HepG2 (cell line): ENCODE results near the gene FAM228B. TPM values are rescaled to one million over a fixed set of nuclear protein-coding genes. Genes with fewer than 3 reads are reported as not detected.

ENCODE experiments used
- ATAC-seq: fragments of 200-7000 bp; cut with Tn5 transposase; 3 replicates; pipeline ENCODE4 v1.9.1; 2020; ENCODE audit warnings: mild to moderate bottlenecking, moderate library complexity
- BruUV-seq: library from RNA; stranded (reverse); fragments of 400-500 nt; replicated peaks from 2 replicates; lab custom pipeline; 2021; lab: Mats Ljungman, UMichigan
- CTCF ChIA-PET: fragments of 300-600 bp; formaldehyde crosslinking; extraction: SDS; loops from one replicate; lab custom pipeline; 2021; ENCODE audit warnings: low total read pairs, inconsistent platforms, low intra/inter-chr PET ratio; lab: Yijun Ruan, JAX
- POLR2A ChIA-PET: fragments of 350-600 bp; sonication (Branson Sonifier 250); formaldehyde crosslinking; loops from one replicate; lab custom pipeline; 2020; ENCODE audit warnings: antibody characterized with exemption, inconsistent platforms; lab: Yijun Ruan, JAX
- DNase-seq: peaks from one replicate; pipeline ENCODE4 v3.0.0-alpha.2; 2015; ENCODE audit warnings: low spot score
- FAIRE-seq: peaks from 3 replicates; lab custom pipeline; 2011; peaks lifted over from hg19 to GRCh38; lab: Jason Lieb, UNC
- H2AFZ ChIP-seq: one replicate; pipeline ENCODE4 v1.6.1; 2011; ENCODE audit warnings: low read length, inconsistent platforms
- H3K27ac ChIP-seq: fragments of 300-600 bp; 3 replicates; pipeline ENCODE4 v1.8.0; 2011; ENCODE audit warnings: mixed run types, mild to moderate bottlenecking, mixed read lengths, low read length, inconsistent platforms; ENCODE audit not compliant: insufficient read depth; ENCODE audit errors: extremely low read length
- H3K27me3 ChIP-seq, 2 experiments: fragments of 200-600 bp in 1 of 2; 2 replicates in 1 of 2; 3 replicates in 1 of 2; pipeline versions ENCODE4 v1.6.0 to v1.8.0; 2011; ENCODE audit warnings: low read length in 2 of 2, mild to moderate bottlenecking in 2 of 2, moderate library complexity in 2 of 2, inconsistent platforms in 1 of 2; ENCODE audit not compliant: insufficient read depth in 2 of 2, control insufficient read depth in 1 of 2
- H3K36me3 ChIP-seq, 2 experiments: fragments of 200-600 bp in 1 of 2; replicated peaks in 1 of 2; 2 replicates in 1 of 2; 3 replicates in 1 of 2; pipeline versions ENCODE4 v1.5.1 to v1.8.0; 2011; ENCODE audit warnings: low read length in 2 of 2, inconsistent platforms in 1 of 2; ENCODE audit not compliant: insufficient read depth in 2 of 2, control insufficient read depth in 1 of 2
- H3K4me1 ChIP-seq: 2 replicates; pipeline ENCODE4 v1.5.1; 2012; ENCODE audit warnings: low read length, inconsistent platforms; ENCODE audit not compliant: insufficient read depth
- H3K4me2 ChIP-seq: 2 replicates; pipeline ENCODE4 v1.6.0; 2011; ENCODE audit warnings: low read depth, low read length, inconsistent platforms
- H3K4me3 ChIP-seq, 3 experiments: fragments of 200-600 bp in 1 of 3; sonication (generic), shearing (Covaris generic) in 1 of 3; replicated peaks in 1 of 3; 2 replicates each; pipeline ENCODE4 v1.5.1; 2011 to 2016; ENCODE audit warnings: low read length in 3 of 3, inconsistent platforms in 2 of 3, low read depth in 2 of 3, mild to moderate bottlenecking in 2 of 3, control low read depth in 1 of 3, mixed read lengths in 1 of 3; ENCODE audit not compliant: insufficient read depth in 1 of 3
- H3K79me2 ChIP-seq: one replicate; pipeline ENCODE4 v1.6.1; 2011; ENCODE audit warnings: low read length, inconsistent platforms; ENCODE audit not compliant: insufficient read depth
- H3K9ac ChIP-seq: 2 replicates; pipeline ENCODE4 v1.6.0; 2011; ENCODE audit warnings: mild to moderate bottlenecking, low read depth, low read length, inconsistent platforms; ENCODE audit not compliant: insufficient read depth
- H3K9me3 ChIP-seq: 2 replicates; pipeline ENCODE4 v1.5.1; 2012; ENCODE audit warnings: mild to moderate bottlenecking, low read length
- H4K20me1 ChIP-seq: 2 replicates; pipeline ENCODE4 v1.6.0; 2011; ENCODE audit warnings: inconsistent platforms, mild to moderate bottlenecking, low read length, moderate library complexity; ENCODE audit not compliant: insufficient read depth
- HDAC1 ChIP-seq: sonication (generic); formaldehyde crosslinking; IDR thresholded peaks from 2 replicates; pipeline ENCODE4 v1.5.1; 2020; ENCODE audit warnings: mild to moderate bottlenecking, missing genetic modification reagents
- JUND ChIP-seq: sonication (generic); formaldehyde crosslinking; IDR thresholded peaks from 2 replicates; pipeline ENCODE4 v1.8.0; 2022; ENCODE audit warnings: mild to moderate bottlenecking, missing genetic modification reagents
- MZF1 ChIP-seq: sonication (generic); formaldehyde crosslinking; IDR thresholded peaks from 2 replicates; pipeline ENCODE4 v1.8.1; 2023; ENCODE audit warnings: mild to moderate bottlenecking, missing genetic modification reagents, borderline replicate concordance
- NCOA1 ChIP-seq: sonication (generic); formaldehyde crosslinking; IDR thresholded peaks from 2 replicates; pipeline ENCODE4 v1.9.0; 2021; ENCODE audit warnings: missing genetic modification reagents
- NFIC ChIP-seq: IDR thresholded peaks from 2 replicates; pipeline ENCODE4 v1.6.1; 2012; ENCODE audit warnings: mild to moderate bottlenecking, low read length, inconsistent platforms
- NR2F2 ChIP-seq: IDR thresholded peaks from 2 replicates; pipeline ENCODE4 v1.6.1; 2012; ENCODE audit warnings: low read depth, inconsistent platforms, borderline replicate concordance
- ZBTB20 ChIP-seq: sonication (generic); formaldehyde crosslinking; IDR thresholded peaks from 2 replicates; pipeline ENCODE4 v1.8.1; 2023; ENCODE audit warnings: missing genetic modification reagents, low read depth, mild to moderate bottlenecking, borderline replicate concordance
- ZBTB7A ChIP-seq: sonication (generic); formaldehyde crosslinking; IDR thresholded peaks from 2 replicates; pipeline ENCODE4 v1.8.0; 2022; ENCODE audit warnings: mild to moderate bottlenecking, missing genetic modification reagents
- ZNF296 ChIP-seq: sonication (generic); formaldehyde crosslinking; conservative IDR thresholded peaks from 2 replicates; pipeline ENCODE4 v1.5.0; 2020; ENCODE audit warnings: mild to moderate bottlenecking, missing genetic modification reagents
- ZNF383 ChIP-seq: sonication (generic); formaldehyde crosslinking; IDR thresholded peaks from 2 replicates; pipeline ENCODE4 v1.4.0; 2020; ENCODE audit warnings: missing genetic modification reagents, mild to moderate bottlenecking, borderline replicate concordance
- ZNF777 ChIP-seq: sonication (generic); formaldehyde crosslinking; IDR thresholded peaks from 2 replicates; pipeline ENCODE4 v1.4.0; 2020; ENCODE audit warnings: missing genetic modification reagents
- whole genome bisulfite sequencing: methylation state at CpG from one replicate; pipeline ENCODE4 v1.1.6; 2017; ENCODE audit warnings: low lambda C conversion rate; 5-methylcytosine and 5-hydroxymethylcytosine counted together
- in situ Hi-C: cut with HindIII; loops from 2 replicates; pipeline ENCODE4 v1.10.0; 2017; ENCODE audit warnings: low pct_unique_long_range_greater_than_20kb; ENCODE audit not compliant: extremely low pct_ligation_motif_present
- intact Hi-C: fragments of 100-400 bp; cut with micrococcal nuclease; formaldehyde crosslinking; loops from one replicate; pipeline ENCODE4 v1.10.0; 2022; ENCODE audit not compliant: unreplicated experiment
- polyA plus RNA-seq, 8 experiments: library from polyadenylated mRNA; depleted of rRNA in 3 of 8; stranded (reverse) in 7 of 8; unstranded in 1 of 8; fragments of >200 nt; fragmentation: Illumina TruSeq in 4 of 8; extraction: Trizol in 4 of 8; gene quantifications; 2 replicates each; pipeline versions ENCODE4 v1.2.1 to v1.2.3, GENCODE V29; 2011 to 2016; ENCODE audit warnings: low read depth in 4 of 8, missing spikeins in 1 of 8, mixed read lengths in 1 of 8; ENCODE audit not compliant: insufficient read depth in 1 of 8
- total RNA-seq, 5 experiments: library from RNA; depleted of rRNA; stranded (reverse); fragments of >200 nt; fragmentation: Illumina TruSeq; extraction: Trizol; gene quantifications; 2 replicates each; pipeline ENCODE4 v1.2.3, GENCODE V29; 2016; ENCODE audit warnings: low read depth in 1 of 5
- TF ChIP-seq, protein P1 (sequence below): IDR thresholded peaks from 2 replicates; pipeline ENCODE4 v1.6.1; 2016; ENCODE audit warnings: mild to moderate bottlenecking
- TF ChIP-seq, protein P2 (sequence below): sonication (generic); formaldehyde crosslinking; IDR thresholded peaks from 2 replicates; pipeline ENCODE4 v1.4.0; 2020; ENCODE audit warnings: mild to moderate bottlenecking, missing genetic modification reagents

FAM228B gene
- total and polyA plus RNA-seq, 2 of the 13 experiments (the other 11 are each of a cell fraction or from before 2014, with no cell fraction given), result 0.79 to 1.1 TPM

DNA sequence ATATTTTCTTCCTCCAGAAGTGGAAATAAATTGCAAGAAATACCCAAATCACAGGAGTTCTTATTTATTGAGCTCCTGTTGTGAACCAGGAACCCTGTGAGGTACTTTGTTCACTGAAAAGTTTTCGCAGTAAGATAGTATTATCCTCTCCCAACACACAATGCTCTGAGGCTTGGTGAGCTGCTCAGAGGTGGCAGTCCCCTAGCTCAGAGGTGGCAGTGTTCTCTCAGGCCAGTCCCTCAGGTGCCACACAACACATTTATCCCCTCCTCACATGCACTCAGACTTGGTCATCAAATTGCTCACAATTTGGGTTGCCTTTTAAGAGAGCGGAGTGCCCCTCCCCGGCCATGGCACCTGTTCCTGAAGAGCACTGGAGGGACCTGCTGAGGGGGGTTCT, 77.5 kb downstream of the FAM228B start:
- Histone ChIP-seq H2AFZ (no peak overlapping the region), H3K4me3 (no peak overlapping the region), H4K20me1 (no peaks in the 10 kb centered on the region), H3K27ac (no peak overlapping the region), H3K79me2 (no peaks in the 10 kb centered on the region), H3K4me1 (no peaks in the 10 kb centered on the region), H3K9ac (no peak overlapping the region), H3K36me3 (no peaks in the 10 kb centered on the region; a peak in 2 of 5 replicates), H3K4me2 (no peak overlapping the region), H3K27me3 (no peaks in the 10 kb centered on the region), H3K9me3 (no peaks in the 10 kb centered on the region)
- ChIA-PET POLR2A (no interaction called here), CTCF (no interaction called here)
- WGBS, result 94% methylated on average over 3 of the region's 3 CpGs
- ATAC-seq (peak; percentile 35; the same call in 1 of the 3 replicates), FAIRE-seq (no peak), DNase-seq (no peak)
- BruUV-seq, result no TSS peak
- in situ Hi-C loops, result no loop called here
- TF ChIP-seq JUND (CRISPR knock-in tag), result no peak
- no peak for TF ChIP-seq NCOA1 (CRISPR knock-in tag)
- TF ChIP-seq ZNF777, result no peak
- TF ChIP-seq, protein P1, sequence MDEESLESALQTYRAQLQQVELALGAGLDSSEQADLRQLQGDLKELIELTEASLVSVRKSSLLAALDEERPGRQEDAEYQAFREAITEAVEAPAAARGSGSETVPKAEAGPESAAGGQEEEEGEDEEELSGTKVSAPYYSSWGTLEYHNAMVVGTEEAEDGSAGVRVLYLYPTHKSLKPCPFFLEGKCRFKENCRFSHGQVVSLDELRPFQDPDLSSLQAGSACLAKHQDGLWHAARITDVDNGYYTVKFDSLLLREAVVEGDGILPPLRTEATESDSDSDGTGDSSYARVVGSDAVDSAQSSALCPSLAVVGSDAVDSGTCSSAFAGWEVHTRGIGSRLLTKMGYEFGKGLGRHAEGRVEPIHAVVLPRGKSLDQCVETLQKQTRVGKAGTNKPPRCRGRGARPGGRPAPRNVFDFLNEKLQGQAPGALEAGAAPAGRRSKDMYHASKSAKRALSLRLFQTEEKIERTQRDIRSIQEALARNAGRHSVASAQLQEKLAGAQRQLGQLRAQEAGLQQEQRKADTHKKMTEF (CRISPR knock-in tag), result no peak
- TF ChIP-seq, protein P2, sequence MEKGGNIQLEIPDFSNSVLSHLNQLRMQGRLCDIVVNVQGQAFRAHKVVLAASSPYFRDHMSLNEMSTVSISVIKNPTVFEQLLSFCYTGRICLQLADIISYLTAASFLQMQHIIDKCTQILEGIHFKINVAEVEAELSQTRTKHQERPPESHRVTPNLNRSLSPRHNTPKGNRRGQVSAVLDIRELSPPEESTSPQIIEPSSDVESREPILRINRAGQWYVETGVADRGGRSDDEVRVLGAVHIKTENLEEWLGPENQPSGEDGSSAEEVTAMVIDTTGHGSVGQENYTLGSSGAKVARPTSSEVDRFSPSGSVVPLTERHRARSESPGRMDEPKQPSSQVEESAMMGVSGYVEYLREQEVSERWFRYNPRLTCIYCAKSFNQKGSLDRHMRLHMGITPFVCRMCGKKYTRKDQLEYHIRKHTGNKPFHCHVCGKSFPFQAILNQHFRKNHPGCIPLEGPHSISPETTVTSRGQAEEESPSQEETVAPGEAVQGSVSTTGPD (CRISPR knock-in tag), result no peak
- TF ChIP-seq HDAC1 (CRISPR knock-in tag), result no peak
- TF ChIP-seq NFIC, result no peak
- TF ChIP-seq ZBTB7A, result no peak
- TF ChIP-seq NR2F2, result no peak
- no peak for TF ChIP-seq ZBTB20
- no peak for TF ChIP-seq MZF1
- no peak for TF ChIP-seq ZNF296 (CRISPR knock-in tag)
- TF ChIP-seq ZNF383, result no peak
- intact Hi-C loops, result no loop called here
